Right lobe of liver (tissue), 4 donors: ENCODE data around the gene CEP126.

Experiments
- POLR2A ChIP-seq: fragments of 450-650 bp; IDR thresholded peaks from one replicate; pipeline ENCODE4 v1.6.1; 2017; ENCODE audit warnings: antibody characterized with exemption, mild to moderate bottlenecking
- TF ChIP-seq, protein P1 (sequence below), 4 donors: fragments of 200-600 bp in 3 of 4; fragments of 450-650 bp in 1 of 4; IDR thresholded peaks; one replicate each; pipeline versions ENCODE4 v1.5.1 to v1.8.0; 2016 to 2022; ENCODE audit warnings: antibody characterized with exemption in 4 of 4, mild to moderate bottlenecking in 2 of 4
- donor health status: DM: no; HTN: no; CAD: no.
- donor health status: DM: no; HTN: no; CAD: no.
- donor health status: DM: no; HTN: yes; CAD: no.

GRCh38 chr11:101974771-101975170 is 60.0 kb downstream of the CEP126 start:
- TF ChIP-seq, protein P1, sequence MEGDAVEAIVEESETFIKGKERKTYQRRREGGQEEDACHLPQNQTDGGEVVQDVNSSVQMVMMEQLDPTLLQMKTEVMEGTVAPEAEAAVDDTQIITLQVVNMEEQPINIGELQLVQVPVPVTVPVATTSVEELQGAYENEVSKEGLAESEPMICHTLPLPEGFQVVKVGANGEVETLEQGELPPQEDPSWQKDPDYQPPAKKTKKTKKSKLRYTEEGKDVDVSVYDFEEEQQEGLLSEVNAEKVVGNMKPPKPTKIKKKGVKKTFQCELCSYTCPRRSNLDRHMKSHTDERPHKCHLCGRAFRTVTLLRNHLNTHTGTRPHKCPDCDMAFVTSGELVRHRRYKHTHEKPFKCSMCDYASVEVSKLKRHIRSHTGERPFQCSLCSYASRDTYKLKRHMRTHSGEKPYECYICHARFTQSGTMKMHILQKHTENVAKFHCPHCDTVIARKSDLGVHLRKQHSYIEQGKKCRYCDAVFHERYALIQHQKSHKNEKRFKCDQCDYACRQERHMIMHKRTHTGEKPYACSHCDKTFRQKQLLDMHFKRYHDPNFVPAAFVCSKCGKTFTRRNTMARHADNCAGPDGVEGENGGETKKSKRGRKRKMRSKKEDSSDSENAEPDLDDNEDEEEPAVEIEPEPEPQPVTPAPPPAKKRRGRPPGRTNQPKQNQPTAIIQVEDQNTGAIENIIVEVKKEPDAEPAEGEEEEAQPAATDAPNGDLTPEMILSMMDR (IDR thresholded peaks at IDR 0.05) = no peak
- no peak for TF ChIP-seq POLR2A
